NT2/D1 (cell line): ENCODE results near the gene POLR3A.

Source experiments
- SUZ12 ChIP-seq: IDR thresholded peaks from 2 replicates; pipeline ENCODE4 v1.6.1; 2011; ENCODE audit not compliant: insufficient read length, insufficient read depth; ENCODE audit errors: extremely low read depth
- YY1 ChIP-seq: IDR thresholded peaks from 2 replicates; pipeline ENCODE4 v1.6.1; 2011; ENCODE audit not compliant: insufficient read length, insufficient read depth

- TF ChIP-seq YY1 (no peak), SUZ12 (no peak)
These were observed 107.3 kb downstream of the POLR3A start for GRCh38 chr10:77922055-77922454.
